ENCODE measurements around the gene MKS1. TPM values are rescaled to one million over a fixed set of nuclear protein-coding genes. Genes with fewer than 3 reads are reported as not detected.

The MKS1 gene
- total and polyA plus RNA-seq, 7 donors = 3.0 to 11.0 (median 6.8) TPM

GRCh38 chr17:58238147-58238634, 19.1 kb upstream of the MKS1 start, which contains the start of gene LPO:
LPO (plus strand) TSS chr17:58238584; CDS start chr17:58242980, 4,396 bp downstream.
- H3K36me3 ChIP-seq = no peaks in the 10 kb centered on the region
- no peak for TF ChIP-seq POLR2A (IDR thresholded peaks at IDR 0.05)
- no peak for TF ChIP-seq EP300 (IDR thresholded peaks at IDR 0.05)
- TF ChIP-seq POLR2AphosphoS5 (IDR thresholded peaks at IDR 0.05) = no peak
- TF ChIP-seq, protein P1, sequence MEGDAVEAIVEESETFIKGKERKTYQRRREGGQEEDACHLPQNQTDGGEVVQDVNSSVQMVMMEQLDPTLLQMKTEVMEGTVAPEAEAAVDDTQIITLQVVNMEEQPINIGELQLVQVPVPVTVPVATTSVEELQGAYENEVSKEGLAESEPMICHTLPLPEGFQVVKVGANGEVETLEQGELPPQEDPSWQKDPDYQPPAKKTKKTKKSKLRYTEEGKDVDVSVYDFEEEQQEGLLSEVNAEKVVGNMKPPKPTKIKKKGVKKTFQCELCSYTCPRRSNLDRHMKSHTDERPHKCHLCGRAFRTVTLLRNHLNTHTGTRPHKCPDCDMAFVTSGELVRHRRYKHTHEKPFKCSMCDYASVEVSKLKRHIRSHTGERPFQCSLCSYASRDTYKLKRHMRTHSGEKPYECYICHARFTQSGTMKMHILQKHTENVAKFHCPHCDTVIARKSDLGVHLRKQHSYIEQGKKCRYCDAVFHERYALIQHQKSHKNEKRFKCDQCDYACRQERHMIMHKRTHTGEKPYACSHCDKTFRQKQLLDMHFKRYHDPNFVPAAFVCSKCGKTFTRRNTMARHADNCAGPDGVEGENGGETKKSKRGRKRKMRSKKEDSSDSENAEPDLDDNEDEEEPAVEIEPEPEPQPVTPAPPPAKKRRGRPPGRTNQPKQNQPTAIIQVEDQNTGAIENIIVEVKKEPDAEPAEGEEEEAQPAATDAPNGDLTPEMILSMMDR (IDR thresholded peaks at IDR 0.05) = no peak
- no peak within 1 kb of the TSS for H3K4me3 ChIP-seq
- H3K27ac ChIP-seq = no peak within 1 kb of the TSS
- no peaks in the 10 kb centered on the region for H3K4me1 ChIP-seq
- WGBS, 2 donors = 72 to 79% methylated on average over 5 of the region's 5 CpGs
- no peak for DNase-seq
- intact Hi-C loops (cut with DNase I) = no loop called here
- no peaks in the 10 kb centered on the region for H3K9me3 ChIP-seq
- peaks cover 0 to 42% (median 18%) of the 10 kb centered on the region in 3 donors for H3K27me3 ChIP-seq

DNA sequence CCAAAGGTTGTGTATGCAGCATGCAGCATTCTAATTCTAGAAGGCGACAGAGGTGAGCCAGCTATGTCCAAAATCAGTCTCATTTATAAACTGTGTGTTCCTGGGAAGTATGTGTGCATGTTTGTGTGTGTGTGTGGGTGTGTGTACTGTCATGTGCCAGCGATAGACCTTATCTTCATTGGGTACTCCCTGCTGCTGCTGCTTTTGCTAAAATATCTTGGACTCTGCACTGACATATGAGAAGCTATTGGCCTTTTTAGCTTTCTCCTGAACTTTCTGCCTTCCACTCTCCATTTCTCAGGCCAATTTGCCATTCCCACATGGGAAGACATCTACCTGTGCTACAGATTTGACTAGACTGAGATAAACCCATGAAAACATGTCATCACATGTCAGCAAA, 17.3 kb upstream of the MKS1 start:
- intact Hi-C loops (cut with DNase I) = no loop called here
- no peak overlapping the region for H3K27ac ChIP-seq
- peaks cover 0 to 27% (median 17%) of the 10 kb centered on the region in 3 donors for H3K27me3 ChIP-seq
- no peak overlapping the region for H3K4me3 ChIP-seq
- H3K9me3 ChIP-seq = no peaks in the 10 kb centered on the region
- no peak for DNase-seq
- H3K4me1 ChIP-seq = no peaks in the 10 kb centered on the region
- no peak for TF ChIP-seq POLR2A (IDR thresholded peaks at IDR 0.05)
- TF ChIP-seq EP300 (IDR thresholded peaks at IDR 0.05) = no peak
- TF ChIP-seq, protein P1 (IDR thresholded peaks at IDR 0.05) = no peak
- no peak for TF ChIP-seq POLR2AphosphoS5 (IDR thresholded peaks at IDR 0.05)
- no peaks in the 10 kb centered on the region for H3K36me3 ChIP-seq
- WGBS, 2 donors = 81 to 91% methylated on average over 2 of the region's 2 CpGs

GRCh38 chr17:58235821-58236220, 16.8 kb upstream of the MKS1 start:
- no peaks in the 10 kb centered on the region for H3K9me3 ChIP-seq
- no peak for DNase-seq
- no peaks in the 10 kb centered on the region for H3K36me3 ChIP-seq
- no peak overlapping the region for H3K27ac ChIP-seq
- TF ChIP-seq EP300 (IDR thresholded peaks at IDR 0.05) = no peak
- no peak for TF ChIP-seq POLR2AphosphoS5 (IDR thresholded peaks at IDR 0.05)
- no peak for TF ChIP-seq POLR2A (IDR thresholded peaks at IDR 0.05)
- TF ChIP-seq, protein P1 (IDR thresholded peaks at IDR 0.05) = no peak
- peaks cover 0 to 27% (median 17%) of the 10 kb centered on the region in 3 donors for H3K27me3 ChIP-seq
- H3K4me1 ChIP-seq = no peaks in the 10 kb centered on the region
- intact Hi-C loops (cut with DNase I) = no loop called here
- H3K4me3 ChIP-seq = no peak overlapping the region
- 67 to 79% methylated on average over 1 of the region's 1 CpG for whole genome bisulfite sequencing, 2 donors

DNA sequence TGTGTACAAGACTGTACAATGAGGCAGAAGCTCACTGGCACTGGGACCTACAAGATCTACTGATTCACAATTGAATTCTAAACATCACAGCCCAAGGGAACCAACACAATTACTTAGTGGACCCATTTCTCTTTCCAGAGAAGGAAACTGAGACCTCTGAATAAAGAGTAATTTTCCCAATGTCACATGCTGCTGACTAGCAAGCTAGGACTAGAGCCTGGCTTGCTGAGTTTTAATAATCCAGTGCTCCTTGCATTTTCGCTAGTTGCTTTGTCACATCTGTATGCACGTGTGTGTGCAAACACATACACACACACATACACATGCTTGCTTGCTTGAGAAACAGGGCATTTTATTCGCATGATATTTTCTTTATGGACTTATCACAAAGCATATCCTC, 15.5 kb upstream of the MKS1 start:
- WGBS, 2 donors = 71 to 82% methylated on average over 3 of the region's 3 CpGs
- H3K36me3 ChIP-seq = no peaks in the 10 kb centered on the region
- intact Hi-C loops (cut with DNase I) = no loop called here
- H3K4me3 ChIP-seq = no peak overlapping the region
- H3K27ac ChIP-seq = no peak overlapping the region
- TF ChIP-seq POLR2A (IDR thresholded peaks at IDR 0.05) = no peak
- H3K9me3 ChIP-seq = no peaks in the 10 kb centered on the region
- DNase-seq = no peak
- no peaks in the 10 kb centered on the region for H3K4me1 ChIP-seq
- peaks cover 0 to 17% (median 17%) of the 10 kb centered on the region in 3 donors for H3K27me3 ChIP-seq

GRCh38 chr17:58233543-58233942, 14.5 kb upstream of the MKS1 start:
- TF ChIP-seq POLR2A (IDR thresholded peaks at IDR 0.05) (no peak), POLR2AphosphoS5 (IDR thresholded peaks at IDR 0.05) (no peak), EP300 (IDR thresholded peaks at IDR 0.05) (no peak)
- TF ChIP-seq, protein P1 (IDR thresholded peaks at IDR 0.05) = no peak
- no peaks in the 10 kb centered on the region for H3K36me3 ChIP-seq
- intact Hi-C loops (cut with DNase I) = no loop called here
- DNase-seq = no peak
- no peaks in the 10 kb centered on the region for H3K9me3 ChIP-seq
- WGBS, 2 donors = 60 to 83% methylated on average over 3 of the region's 3 CpGs
- H3K4me1 ChIP-seq = no peaks in the 10 kb centered on the region
- no peak overlapping the region for H3K27ac ChIP-seq
- peaks cover 0 to 23% (median 17%) of the 10 kb centered on the region in 3 donors for H3K27me3 ChIP-seq
- no peak overlapping the region for H3K4me3 ChIP-seq

All from sigmoid colon (tissue), 7 donors.